CD4-positive, alpha-beta memory T cell (primary cell): Measurements from ENCODE around the gene ERBB4. TPM values are rescaled to one million over a fixed set of nuclear protein-coding genes. Genes with fewer than 3 reads are reported as not detected.

Source experiments
- CTCF ChIA-PET: fragments of 350-600 bp; sonication (Branson Sonifier 250); formaldehyde crosslinking; loops from one replicate; lab custom pipeline; 2021; ENCODE audit warnings: inconsistent platforms; ENCODE audit not compliant: partially characterized antibody; lab: Charles Lee
- POLR2A ChIA-PET: fragments of 350-600 bp; sonication (Branson Sonifier 250); formaldehyde crosslinking; loops from one replicate; lab custom pipeline; 2021; ENCODE audit not compliant: partially characterized antibody; lab: Charles Lee
- DNase-seq, 5 donors: peaks; one replicate each; pipeline versions ENCODE4 v3.0.0 to v3.0.0-alpha.2; 2020 to 2022; ENCODE audit warnings: mixed read lengths in 1 of 5
- H3K27ac ChIP-seq: one replicate; pipeline ENCODE4 v1.7.0; 2013; ENCODE audit warnings: low read depth, low read length
- H3K27me3 ChIP-seq: 2 replicates; pipeline ENCODE4 v1.7.0; 2013; ENCODE audit warnings: mild to moderate bottlenecking, low read length, moderate library complexity; ENCODE audit not compliant: insufficient read depth
- H3K36me3 ChIP-seq: 2 replicates; pipeline ENCODE4 v1.7.0; 2013; ENCODE audit warnings: mild to moderate bottlenecking, low read length, moderate library complexity; ENCODE audit not compliant: insufficient read depth
- H3K4me1 ChIP-seq: 2 replicates; pipeline ENCODE4 v1.7.0; 2013; ENCODE audit warnings: mild to moderate bottlenecking, low read length, moderate library complexity; ENCODE audit not compliant: insufficient read depth
- H3K4me3 ChIP-seq, 2 donors: one replicate each; pipeline ENCODE4 v1.7.0; 2013; ENCODE audit warnings: low read length in 2 of 2, mild to moderate bottlenecking in 1 of 2
- H3K9me3 ChIP-seq, 2 donors: one replicate each; pipeline ENCODE4 v1.7.0; 2013; ENCODE audit warnings: low read length in 2 of 2, control low read depth in 1 of 2; ENCODE audit not compliant: control insufficient read depth in 1 of 2
- H3K27ac Mint-ChIP-seq, 7 donors: one replicate each; pipeline ENCODE4 v1.8.0; 2020 to 2021; ENCODE audit warnings: mixed read lengths in 7 of 7, mild to moderate bottlenecking in 6 of 7, inconsistent platforms in 3 of 7, moderate library complexity in 3 of 7
- H3K27me3 Mint-ChIP-seq, 2 donors: one replicate each; pipeline ENCODE4 v1.8.0; 2020 to 2021; ENCODE audit warnings: mixed read lengths in 2 of 2
- H3K36me3 Mint-ChIP-seq, 2 donors: one replicate each; pipeline ENCODE4 v1.8.0; 2020 to 2021; ENCODE audit warnings: mixed read lengths in 2 of 2, inconsistent platforms in 1 of 2, mild to moderate bottlenecking in 1 of 2
- H3K4me1 Mint-ChIP-seq, 4 donors: one replicate each; pipeline ENCODE4 v1.8.0; 2020 to 2021; ENCODE audit warnings: mixed read lengths in 4 of 4, mild to moderate bottlenecking in 1 of 4
- H3K4me3 Mint-ChIP-seq, 8 donors: one replicate each; pipeline ENCODE4 v1.8.0; 2020 to 2021; ENCODE audit warnings: mixed read lengths in 8 of 8, mild to moderate bottlenecking in 7 of 8, moderate library complexity in 6 of 8, inconsistent platforms in 3 of 8
- H3K9me3 Mint-ChIP-seq, 8 donors: one replicate each; pipeline ENCODE4 v1.8.0; 2020 to 2021; ENCODE audit warnings: mixed read lengths in 8 of 8, mild to moderate bottlenecking in 5 of 8, inconsistent platforms in 3 of 8, moderate library complexity in 1 of 8
- intact Hi-C: fragments of 100-400 bp; cut with micrococcal nuclease; formaldehyde crosslinking; loops from one replicate; pipeline ENCODE4 v1.15.1; 2023
- polyA plus RNA-seq, 2 donors: library from polyadenylated mRNA; unstranded; fragments of 300-500 nt; fragmentation: Illumina TruSeq; gene quantifications; one replicate each; pipeline ENCODE4 v1.2.3, GENCODE V29; 2021
- total RNA-seq, 2 experiments: library from RNA; stranded (reverse); gene quantifications; one replicate each; pipeline ENCODE4 v1.2.3, GENCODE V29; 2021

The ERBB4 gene
- total and polyA plus RNA-seq, 4 experiments from 2014 or later, result not detected

- no peaks in the 10 kb centered on the region for H3K4me1 ChIP-seq
- POLR2A ChIA-PET, result no interaction called here
- H3K27ac ChIP-seq, result no peak overlapping the region
- Mint-ChIP-seq H3K4me1 (no peaks in the 10 kb centered on the region), H3K27me3 (no peaks in the 10 kb centered on the region), H3K4me3 (no peak overlapping the region), H3K36me3 (no peaks in the 10 kb centered on the region), H3K27ac (no peak overlapping the region), H3K9me3 (peaks cover 0 to 2% (median 2%) of the 10 kb centered on the region in 8 donors)
- H3K9me3 ChIP-seq, result no peaks in the 10 kb centered on the region
- no peak for DNase-seq
- H3K27me3 ChIP-seq, result no peaks in the 10 kb centered on the region
- intact Hi-C loops, result no loop called here
- no peaks in the 10 kb centered on the region for H3K36me3 ChIP-seq
- H3K4me3 ChIP-seq, result no peak overlapping the region
- CTCF ChIA-PET, result no interaction called here
These were observed 210.5 kb downstream of the ERBB4 start for GRCh38 chr2:212328136-212328535.

GRCh38 chr2:212327171-212327809 is 211.3 kb downstream of the ERBB4 start:
- H3K4me3 ChIP-seq, result no peak overlapping the region
- Mint-ChIP-seq H3K27ac (no peak overlapping the region), H3K27me3 (no peaks in the 10 kb centered on the region), H3K36me3 (no peaks in the 10 kb centered on the region), H3K4me1 (no peaks in the 10 kb centered on the region), H3K4me3 (no peak overlapping the region), H3K9me3 (peaks cover 0 to 2% (median 2%) of the 10 kb centered on the region in 8 donors)
- CTCF ChIA-PET, result no interaction called here
- no peaks in the 10 kb centered on the region for H3K27me3 ChIP-seq
- H3K4me1 ChIP-seq, result no peaks in the 10 kb centered on the region
- intact Hi-C loops, result no loop called here
- H3K27ac ChIP-seq, result no peak overlapping the region
- H3K36me3 ChIP-seq, result no peaks in the 10 kb centered on the region
- POLR2A ChIA-PET, result no interaction called here
- DNase-seq, result no peak
- no peaks in the 10 kb centered on the region for H3K9me3 ChIP-seq

GRCh38 chr2:212318636-212319035 is 220.0 kb downstream of the ERBB4 start:
- Histone ChIP-seq H3K36me3 (no peaks in the 10 kb centered on the region), H3K27ac (no peak overlapping the region), H3K4me1 (no peaks in the 10 kb centered on the region), H3K9me3 (no peaks in the 10 kb centered on the region), H3K4me3 (no peak overlapping the region), H3K27me3 (no peaks in the 10 kb centered on the region)
- CTCF ChIA-PET, result no interaction called here
- POLR2A ChIA-PET, result no interaction called here
- H3K27ac Mint-ChIP-seq, result no peak overlapping the region
- DNase-seq, result no peak
- peaks cover 0 to 4% (median 0%) of the 10 kb centered on the region in 8 donors for H3K9me3 Mint-ChIP-seq
- no peaks in the 10 kb centered on the region for H3K36me3 Mint-ChIP-seq
- no peaks in the 10 kb centered on the region for H3K27me3 Mint-ChIP-seq
- intact Hi-C loops, result no loop called here
- no peak overlapping the region for H3K4me3 Mint-ChIP-seq
- no peaks in the 10 kb centered on the region for H3K4me1 Mint-ChIP-seq

DNA sequence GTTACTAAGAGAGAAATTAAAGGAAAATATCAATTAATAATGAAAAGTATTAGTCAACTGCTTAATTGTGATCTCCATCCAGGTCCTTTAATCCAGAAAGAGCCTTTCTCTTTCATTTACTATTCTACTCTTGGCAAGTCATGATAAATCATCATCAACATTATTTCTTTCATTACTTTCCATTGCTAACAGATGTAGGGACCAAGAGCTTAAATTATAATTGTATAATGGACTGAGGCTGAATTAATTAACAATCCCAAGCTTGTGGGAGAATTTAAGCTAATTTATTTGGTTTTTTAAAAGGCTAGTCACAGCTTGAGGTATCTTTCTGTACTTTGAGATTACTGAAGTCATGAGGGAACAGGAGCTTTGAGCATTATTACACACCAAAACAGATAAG is 223.9 kb downstream of the ERBB4 start:
- Histone ChIP-seq H3K36me3 (no peaks in the 10 kb centered on the region), H3K27me3 (no peaks in the 10 kb centered on the region), H3K4me3 (no peak overlapping the region), H3K4me1 (no peaks in the 10 kb centered on the region), H3K27ac (no peak overlapping the region), H3K9me3 (no peaks in the 10 kb centered on the region)
- Mint-ChIP-seq H3K27ac (no peak overlapping the region), H3K36me3 (no peaks in the 10 kb centered on the region), H3K9me3 (peaks cover 0 to 4% (median under 1%) of the 10 kb centered on the region in 8 donors), H3K4me1 (no peaks in the 10 kb centered on the region), H3K27me3 (no peaks in the 10 kb centered on the region), H3K4me3 (no peak overlapping the region)
- intact Hi-C loops, result no loop called here
- CTCF ChIA-PET, result no interaction called here
- no peak for DNase-seq
- POLR2A ChIA-PET, result no interaction called here

DNA sequence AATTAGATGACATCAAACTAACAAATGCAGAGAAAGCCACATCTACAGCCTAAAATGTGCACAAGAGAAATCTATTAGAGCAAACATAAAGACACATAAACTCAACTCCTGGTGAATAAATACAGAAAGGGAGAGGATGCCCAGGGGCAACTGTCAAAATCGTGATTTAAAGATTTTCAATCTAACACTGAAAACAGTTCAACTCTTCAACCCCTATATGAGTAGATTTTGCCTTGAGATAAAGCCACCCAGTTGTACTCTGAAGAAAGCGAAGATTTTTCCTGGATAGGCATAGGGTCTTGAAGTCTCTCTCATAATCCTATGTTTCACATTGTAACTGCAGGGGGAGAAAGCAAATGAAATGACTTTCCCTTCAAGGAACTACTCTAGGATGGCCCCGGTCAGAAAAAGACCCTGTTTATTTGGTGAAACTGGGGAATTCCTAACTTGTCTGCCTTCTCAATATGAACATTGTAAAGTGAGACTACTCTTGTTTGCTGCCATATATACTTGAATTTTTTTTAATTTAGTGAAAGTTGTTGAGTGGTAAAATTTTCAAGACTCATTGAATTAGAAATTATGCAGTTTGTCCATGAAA is 226.7 kb downstream of the ERBB4 start:
- Mint-ChIP-seq H3K4me1 (no peaks in the 10 kb centered on the region), H3K27ac (no peak overlapping the region), H3K36me3 (no peaks in the 10 kb centered on the region), H3K27me3 (no peaks in the 10 kb centered on the region), H3K9me3 (peaks cover 0 to 4% (median under 1%) of the 10 kb centered on the region in 8 donors), H3K4me3 (no peak overlapping the region)
- H3K27me3 ChIP-seq, result no peaks in the 10 kb centered on the region
- ChIA-PET POLR2A (no interaction called here), CTCF (no interaction called here)
- DNase-seq, result no peak
- H3K27ac ChIP-seq, result no peak overlapping the region
- H3K36me3 ChIP-seq, result no peaks in the 10 kb centered on the region
- intact Hi-C loops, result no loop called here
- no peak overlapping the region for H3K4me3 ChIP-seq
- no peaks in the 10 kb centered on the region for H3K9me3 ChIP-seq
- H3K4me1 ChIP-seq, result no peaks in the 10 kb centered on the region

- Histone ChIP-seq H3K36me3 (no peaks in the 10 kb centered on the region), H3K27me3 (no peaks in the 10 kb centered on the region), H3K9me3 (no peaks in the 10 kb centered on the region), H3K4me1 (no peaks in the 10 kb centered on the region), H3K4me3 (no peak overlapping the region), H3K27ac (no peak overlapping the region)
- intact Hi-C loops, result no loop called here
- POLR2A ChIA-PET, result no interaction called here
- H3K27ac Mint-ChIP-seq, result no peak overlapping the region
- no peak for DNase-seq
- no peaks in the 10 kb centered on the region for H3K27me3 Mint-ChIP-seq
- H3K9me3 Mint-ChIP-seq, result peaks cover 0 to 5% (median 0%) of the 10 kb centered on the region in 8 donors
- CTCF ChIA-PET, result no interaction called here
- H3K4me3 Mint-ChIP-seq, result no peak overlapping the region
- no peaks in the 10 kb centered on the region for H3K4me1 Mint-ChIP-seq
- no peaks in the 10 kb centered on the region for H3K36me3 Mint-ChIP-seq
These were observed 238.7 kb downstream of the ERBB4 start for GRCh38 chr2:212299943-212300342.

GRCh38 chr2:212299333-212299732 is 239.3 kb downstream of the ERBB4 start:
- no peak overlapping the region for H3K27ac ChIP-seq
- no peaks in the 10 kb centered on the region for H3K27me3 ChIP-seq

More at GRCh38 chr2:212299333-212299732, 239.3 kb downstream of the ERBB4 start:
- Histone ChIP-seq H3K9me3 (no peaks in the 10 kb centered on the region), H3K36me3 (no peaks in the 10 kb centered on the region), H3K4me1 (no peaks in the 10 kb centered on the region), H3K4me3 (no peak overlapping the region)
- H3K27ac Mint-ChIP-seq, result no peak overlapping the region
- no peaks in the 10 kb centered on the region for H3K4me1 Mint-ChIP-seq
- no peak for DNase-seq
- H3K9me3 Mint-ChIP-seq, result peaks cover 0 to 5% (median 0%) of the 10 kb centered on the region in 8 donors
- no peaks in the 10 kb centered on the region for H3K36me3 Mint-ChIP-seq
- CTCF ChIA-PET, result no interaction called here
- POLR2A ChIA-PET, result no interaction called here
- H3K27me3 Mint-ChIP-seq, result no peaks in the 10 kb centered on the region
- intact Hi-C loops, result no loop called here
- no peak overlapping the region for H3K4me3 Mint-ChIP-seq
